ENCODE results near the gene CBFA2T2.
"Not testable (repeated sequence)": the region's sequence is repeated elsewhere in the genome, so short reads cannot be mapped to it uniquely, and the experiment has no call there.

Gene CBFA2T2

GRCh38 chr20:33576432-33577125 lies 86.7 kb downstream of the CBFA2T2 start:
- DNase-seq (ENCODE audit: low read depth): no peak

GRCh38 chr20:33578510-33578909 lies 88.6 kb downstream of the CBFA2T2 start:
- peak; percentile 87 for DNase-seq (ENCODE audit: low read depth)

GRCh38 chr20:33583143-33583542 lies 93.2 kb downstream of the CBFA2T2 start:
- no peak for DNase-seq (ENCODE audit: low read depth)

- no peak for DNase-seq (ENCODE audit: low read depth)
Observed at GRCh38 chr20:33584976-33585375, 95.1 kb downstream of the CBFA2T2 start.

- no peak for DNase-seq (ENCODE audit: low read depth)
Observed at GRCh38 chr20:33585413-33585812, 95.5 kb downstream of the CBFA2T2 start.

GRCh38 chr20:33589059-33589458 lies 99.2 kb downstream of the CBFA2T2 start:
- DNase-seq (ENCODE audit: low read depth): no peak

DNA sequence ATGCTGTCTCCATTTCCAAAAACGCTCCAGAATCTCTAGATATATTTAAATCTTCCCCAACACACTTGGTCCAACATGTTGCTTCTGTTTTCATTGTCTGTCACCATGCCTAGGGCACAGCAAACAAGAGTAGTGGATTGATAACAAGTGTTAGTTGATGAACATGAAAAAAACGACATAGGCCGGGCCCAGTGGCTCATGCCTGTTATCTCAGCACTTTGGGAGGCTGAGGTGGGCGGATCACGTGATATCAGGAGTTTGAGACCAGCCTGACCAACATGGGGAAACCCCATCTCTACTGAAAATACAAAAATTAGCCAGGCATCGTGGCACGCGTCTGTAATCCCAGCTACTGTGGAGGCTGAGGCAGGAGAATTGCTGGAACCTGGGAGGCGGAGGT lies 102.0 kb downstream of the CBFA2T2 start:
- DNase-seq (ENCODE audit: low read depth): not testable (repeated sequence)

DNA sequence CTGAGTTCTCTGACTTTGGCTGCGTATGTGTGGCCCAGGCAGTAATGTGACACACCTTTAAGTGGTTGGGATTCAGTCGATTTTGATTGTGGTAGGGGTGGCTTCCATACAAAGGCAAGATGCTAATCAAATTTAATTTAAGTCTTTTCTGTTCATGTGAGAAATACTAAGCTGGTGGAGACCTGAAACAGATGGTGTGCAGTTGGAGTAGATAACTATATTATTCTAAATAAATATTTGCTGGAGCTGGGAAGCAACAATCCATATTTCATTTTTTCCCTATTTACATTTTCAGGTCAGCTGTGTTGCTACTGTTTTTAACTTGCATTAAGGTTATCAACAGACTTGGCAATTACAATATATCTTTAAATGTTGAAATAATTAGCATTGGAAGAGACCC lies 104.8 kb downstream of the CBFA2T2 start:
- DNase-seq (ENCODE audit: low read depth): no peak

GRCh38 chr20:33600414-33600813 lies 110.5 kb downstream of the CBFA2T2 start:
- DNase-seq (ENCODE audit: low read depth): no peak

GRCh38 chr20:33600981-33601380 lies 111.1 kb downstream of the CBFA2T2 start:
- no peak for DNase-seq (ENCODE audit: low read depth)

DNA sequence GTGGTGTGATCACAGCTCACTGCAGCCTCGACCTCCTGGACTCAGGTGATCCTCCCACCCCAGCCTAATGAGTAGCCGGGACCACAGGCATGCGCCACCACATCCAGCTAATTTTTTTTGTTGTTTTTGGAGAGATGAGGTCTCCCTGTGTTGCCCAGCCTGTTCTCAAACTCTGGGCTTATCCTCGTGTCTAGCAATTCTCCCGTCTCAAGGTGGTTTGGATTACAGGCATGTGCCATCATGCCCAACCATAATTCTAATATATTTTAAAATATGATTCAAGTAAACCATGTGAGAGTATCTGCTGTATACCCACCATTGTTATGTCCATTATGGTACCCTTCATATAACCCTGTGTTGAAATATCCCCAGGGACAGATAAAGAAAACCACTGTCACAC lies 112.0 kb downstream of the CBFA2T2 start:
- no peak for DNase-seq (ENCODE audit: low read depth)

- DNase-seq (ENCODE audit: low read depth): no peak
Observed at GRCh38 chr20:33602826-33603590, 113.1 kb downstream of the CBFA2T2 start.

- no peak for DNase-seq (ENCODE audit: low read depth)
Observed at GRCh38 chr20:33604084-33604990, 114.4 kb downstream of the CBFA2T2 start.

DNA sequence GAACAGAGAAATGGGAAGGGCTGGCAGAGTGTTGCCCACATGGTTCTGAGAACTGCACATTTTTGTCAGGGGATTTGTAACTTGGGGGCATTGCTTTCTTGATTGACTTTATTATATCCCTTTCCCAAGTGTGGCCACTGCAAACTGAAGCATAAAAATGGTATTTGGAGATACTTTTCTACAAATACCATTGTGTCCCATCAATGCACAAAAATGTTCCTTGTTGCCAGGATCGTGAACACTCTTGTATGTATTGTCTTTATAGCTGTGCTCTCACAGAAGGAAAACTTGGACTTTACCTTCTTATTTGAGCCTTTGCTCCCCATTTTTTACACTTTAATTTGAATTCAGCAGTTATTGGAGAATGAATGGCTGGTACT lies 115.1 kb downstream of the CBFA2T2 start:
- no peak for DNase-seq (ENCODE audit: low read depth)

GRCh38 chr20:33606118-33606771 lies 116.3 kb downstream of the CBFA2T2 start:
- no peak for DNase-seq (ENCODE audit: low read depth)

- DNase-seq (ENCODE audit: low read depth): no peak
Observed at GRCh38 chr20:33609504-33609903, 119.6 kb downstream of the CBFA2T2 start.

DNA sequence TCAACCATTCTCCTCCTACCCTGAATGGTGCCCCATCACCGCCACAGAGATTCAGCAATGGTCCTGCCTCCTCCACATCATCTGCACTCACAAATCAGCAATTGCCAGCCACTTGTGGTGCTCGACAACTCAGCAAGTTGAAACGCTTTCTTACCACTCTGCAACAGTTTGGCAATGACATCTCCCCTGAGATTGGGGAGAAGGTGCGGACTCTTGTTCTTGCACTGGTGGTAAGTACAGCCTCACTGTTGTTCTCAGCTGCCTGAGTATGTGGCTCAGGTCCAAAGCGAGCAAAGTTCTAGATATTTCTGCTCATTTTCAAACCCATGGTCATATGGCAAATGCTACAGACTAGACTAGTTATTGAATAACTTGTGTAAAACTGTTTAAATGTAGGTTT lies 121.2 kb downstream of the CBFA2T2 start:
- no peak for DNase-seq (ENCODE audit: low read depth)

DNA sequence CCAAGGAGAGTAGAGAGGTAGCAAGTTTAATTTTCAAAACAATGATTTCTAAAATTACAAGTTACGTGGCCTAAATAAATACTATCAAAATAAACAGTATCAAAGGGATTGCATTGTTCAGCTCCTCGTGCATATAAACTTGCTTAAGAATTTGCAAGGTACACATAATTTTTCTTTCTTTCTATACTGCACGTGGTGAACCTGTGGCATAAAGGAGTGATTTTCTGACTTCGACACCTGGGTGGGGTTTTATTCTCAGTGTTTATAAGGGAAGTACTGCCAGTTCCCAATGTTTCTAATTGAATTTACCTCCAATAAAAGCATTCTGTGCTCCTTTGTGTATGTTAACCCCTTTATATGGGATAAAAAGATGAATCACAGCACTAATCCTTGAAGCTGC lies 122.1 kb downstream of the CBFA2T2 start:
- DNase-seq (ENCODE audit: low read depth): no peak

DNA sequence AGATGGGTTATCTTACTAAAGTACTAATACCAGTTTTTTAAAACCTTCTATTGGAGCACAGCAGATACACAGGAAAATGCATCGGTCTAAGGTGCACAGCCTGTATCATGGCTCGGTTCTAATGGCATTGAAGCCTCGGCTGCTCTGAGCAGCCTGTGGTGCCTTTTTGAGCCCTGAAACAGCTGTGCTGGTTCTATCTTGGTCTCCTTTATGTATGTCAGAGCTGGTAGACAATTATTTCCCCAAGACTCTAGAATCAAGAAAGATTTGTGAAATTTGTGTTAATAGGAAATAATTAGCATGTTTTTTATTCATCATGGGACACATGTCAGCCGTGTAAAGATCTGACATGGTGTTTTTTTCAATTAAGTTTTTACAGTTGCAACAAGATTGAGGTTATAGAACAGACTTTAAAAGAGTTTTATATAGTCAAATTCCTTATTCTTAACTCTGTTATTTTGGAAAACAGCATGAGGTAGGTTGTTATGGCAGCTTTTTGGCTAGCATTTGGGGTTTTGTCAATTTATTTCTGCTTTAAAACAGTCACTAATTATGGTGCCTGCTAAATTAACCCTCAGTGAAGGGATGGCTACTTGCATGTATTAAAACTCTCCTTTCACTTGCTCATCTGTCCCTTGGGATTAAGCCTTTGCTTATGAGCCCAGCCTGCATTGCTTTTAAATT lies 132.0 kb downstream of the CBFA2T2 start:
- no peak for DNase-seq (ENCODE audit: low read depth)

DNA sequence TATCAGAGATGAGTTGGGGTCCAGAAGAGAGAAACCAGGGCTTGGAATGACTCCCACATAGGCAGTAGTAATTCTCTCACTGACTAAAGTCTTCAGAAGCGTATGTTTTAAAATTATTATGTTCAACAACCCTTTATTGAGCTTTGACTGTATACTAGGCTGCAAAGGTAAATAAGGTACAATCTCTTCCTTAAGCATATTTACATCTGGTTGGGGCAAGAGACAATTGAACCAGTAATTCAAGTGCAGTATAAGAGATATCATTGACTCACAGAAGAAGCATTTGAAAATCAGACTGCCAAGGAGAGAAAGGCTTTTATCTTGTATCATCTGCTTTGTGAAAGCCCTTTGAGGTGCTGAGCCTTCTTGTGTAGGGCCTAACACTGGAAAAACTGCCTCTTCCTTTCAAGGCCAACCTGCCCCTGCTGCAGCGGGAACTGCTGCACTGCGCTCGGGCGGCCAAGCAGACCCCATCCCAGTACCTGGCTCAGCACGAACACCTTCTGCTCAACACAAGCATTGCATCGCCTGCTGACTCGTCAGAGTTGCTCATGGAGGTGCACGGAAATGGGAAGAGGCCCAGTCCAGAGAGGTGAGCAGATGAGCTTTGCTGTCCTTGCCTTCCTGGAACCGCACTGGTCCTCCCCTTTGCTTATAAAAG lies 132.9 kb downstream of the CBFA2T2 start:
- DNase-seq (ENCODE audit: low read depth): no peak

- no peak for DNase-seq (ENCODE audit: low read depth)
Observed at GRCh38 chr20:33624399-33624798, 134.5 kb downstream of the CBFA2T2 start.
